IMR-90 (cell line): ENCODE measurements around the gene CMC2. TPM values are rescaled to one million over a fixed set of nuclear protein-coding genes. Genes with fewer than 3 reads are reported as not detected.

Experiments used
- ATAC-seq: fragments of 200-7000 bp; cut with Tn5 transposase; 2 replicates; pipeline ENCODE4 v1.9.1; 2020; ENCODE audit warnings: low read depth, mild to moderate bottlenecking, moderate library complexity
- BruUV-seq: library from RNA; stranded (reverse); fragments of 400-500 nt; replicated peaks from 2 replicates; lab custom pipeline; 2021; lab: Mats Ljungman, UMichigan
- CTCF ChIA-PET: fragments of 300-600 bp; formaldehyde crosslinking; extraction: SDS; loops from one replicate; lab custom pipeline; 2021; ENCODE audit warnings: antibody characterized with exemption; lab: Yijun Ruan, JAX
- POLR2A ChIA-PET: fragments of 300-600 bp; sonication (Branson Sonifier 250); formaldehyde crosslinking; loops from one replicate; lab custom pipeline; 2022; ENCODE audit warnings: antibody characterized with exemption; ENCODE audit not compliant: unreplicated experiment; lab: Charles Lee
- DNase-seq: peaks from one replicate; pipeline ENCODE4 v3.0.0; 2013
- H2AFZ ChIP-seq: replicated peaks from 2 replicates; pipeline ENCODE3; 2013; ENCODE audit warnings: low read length, mild to moderate bottlenecking; ENCODE audit not compliant: poor library complexity
- H2AK5ac ChIP-seq: 2 replicates; pipeline ENCODE4 v1.6.1; 2013; ENCODE audit warnings: low read depth, low read length, inconsistent platforms
- H2AK9ac ChIP-seq: replicated peaks from 2 replicates; pipeline ENCODE3; 2013; ENCODE audit warnings: mild to moderate bottlenecking, low read depth, low read length, moderate library complexity; ENCODE audit not compliant: poor library complexity
- H2BK120ac ChIP-seq: 2 replicates; pipeline ENCODE4 v1.6.1; 2013; ENCODE audit warnings: low read depth, low read length, inconsistent platforms
- H2BK15ac ChIP-seq: 3 replicates; pipeline ENCODE4 v1.6.1; 2013; ENCODE audit warnings: low read depth, low read length, inconsistent platforms
- H2BK20ac ChIP-seq: 2 replicates; pipeline ENCODE4 v1.6.1; 2013; ENCODE audit warnings: low read depth, mild to moderate bottlenecking, inconsistent platforms, low read length, moderate library complexity
- H2BK5ac ChIP-seq: 2 replicates; pipeline ENCODE4 v1.6.1; 2013; ENCODE audit warnings: mild to moderate bottlenecking, low read depth, low read length, inconsistent platforms; ENCODE audit not compliant: poor library complexity, severe bottlenecking
- H3K14ac ChIP-seq: replicated peaks from 2 replicates; pipeline ENCODE4 v1.6.1; 2013; ENCODE audit warnings: low read depth, low read length, inconsistent platforms
- H3K18ac ChIP-seq: 2 replicates; pipeline ENCODE4 v1.6.1; 2013; ENCODE audit warnings: low read depth, low read length, control low read depth
- H3K23ac ChIP-seq: 2 replicates; pipeline ENCODE4 v1.6.1; 2013; ENCODE audit warnings: low read depth, low read length, inconsistent platforms
- H3K27ac ChIP-seq: 2 replicates; pipeline ENCODE4 v1.5.1; 2013; ENCODE audit warnings: mild to moderate bottlenecking, control low read depth, low read length; ENCODE audit not compliant: insufficient read depth
- H3K27me3 ChIP-seq: 2 replicates; pipeline ENCODE4 v1.6.1; 2013; ENCODE audit warnings: low read length; ENCODE audit not compliant: control insufficient read depth, insufficient read depth
- H3K36me3 ChIP-seq: 2 replicates; pipeline ENCODE4 v1.6.1; 2013; ENCODE audit warnings: low read length, mixed read lengths; ENCODE audit not compliant: control insufficient read depth, insufficient read depth
- H3K4ac ChIP-seq: 2 replicates; pipeline ENCODE4 v1.6.1; 2013; ENCODE audit warnings: low read depth, low read length, inconsistent platforms
- H3K4me1 ChIP-seq: 2 replicates; pipeline ENCODE4 v1.6.1; 2013; ENCODE audit warnings: low read length, mixed read lengths; ENCODE audit not compliant: control insufficient read depth, insufficient read depth
- H3K4me2 ChIP-seq: 2 replicates; pipeline ENCODE4 v1.6.1; 2013; ENCODE audit warnings: low read depth, mild to moderate bottlenecking, control low read depth, low read length, moderate library complexity
- H3K4me3 ChIP-seq: 2 replicates; pipeline ENCODE4 v1.5.1; 2013; ENCODE audit warnings: low read depth, mild to moderate bottlenecking, control low read depth, low read length, moderate library complexity; ENCODE audit not compliant: insufficient read depth
- H3K56ac ChIP-seq: 2 replicates; pipeline ENCODE4 v1.6.1; 2013; ENCODE audit warnings: low read length, inconsistent platforms; ENCODE audit not compliant: insufficient read depth; ENCODE audit errors: extremely low read depth
- H3K79me1 ChIP-seq, 2 experiments: 2 replicates each; pipeline ENCODE4 v1.6.1; 2013; ENCODE audit warnings: low read length in 2 of 2, inconsistent platforms in 1 of 2, low read depth in 1 of 2
- H3K9ac ChIP-seq: 2 replicates; pipeline ENCODE4 v1.6.1; 2013; ENCODE audit warnings: low read depth, low read length, control low read depth
- H3K9me1 ChIP-seq: 2 replicates; pipeline ENCODE4 v1.6.1; 2013; ENCODE audit warnings: low read length, inconsistent platforms; ENCODE audit not compliant: insufficient read depth
- H3K9me3 ChIP-seq: 2 replicates; pipeline ENCODE4 v1.6.1; 2013; ENCODE audit warnings: low read length; ENCODE audit not compliant: control insufficient read depth, insufficient read depth
- H4K20me1 ChIP-seq: 2 replicates; pipeline ENCODE4 v1.6.1; 2013; ENCODE audit warnings: low read length, inconsistent platforms; ENCODE audit not compliant: insufficient read depth
- H4K5ac ChIP-seq: 2 replicates; pipeline ENCODE4 v1.6.1; 2013; ENCODE audit warnings: mild to moderate bottlenecking, low read depth, low read length, control low read depth
- H4K8ac ChIP-seq, 2 experiments: 2 replicates each; pipeline ENCODE4 v1.6.1; 2013; ENCODE audit warnings: low read depth in 2 of 2, low read length in 2 of 2, control low read depth in 1 of 2, inconsistent platforms in 1 of 2
- H4K91ac ChIP-seq: 2 replicates; pipeline ENCODE4 v1.6.1; 2013; ENCODE audit warnings: low read depth, low read length, inconsistent platforms; ENCODE audit not compliant: insufficient read depth
- BHLHE40 ChIP-seq: fragments of 150-350 bp; IDR thresholded peaks from 2 replicates; pipeline ENCODE4 v1.6.1; 2016; ENCODE audit warnings: mild to moderate bottlenecking, low read depth, low read length
- FOS ChIP-seq: fragments of 150-350 bp; IDR thresholded peaks from 2 replicates; pipeline ENCODE4 v1.6.1; 2016; ENCODE audit warnings: low read depth, low read length
- POLR2A ChIP-seq: IDR thresholded peaks from 2 replicates; pipeline ENCODE4 v1.6.1; 2012; ENCODE audit warnings: mild to moderate bottlenecking, low read depth, low read length
- SMC3 ChIP-seq: fragments of 150-350 bp; IDR thresholded peaks from 2 replicates; pipeline ENCODE4 v1.6.1; 2016; ENCODE audit warnings: low read depth, mild to moderate bottlenecking, antibody characterized with exemption, low read length, moderate library complexity
- WGBS, 2 experiments: methylation state at CpG; one replicate each; pipeline versions ENCODE4 v1.1.5 to v1.1.7; 2013; ENCODE audit warnings: missing lambda C conversion rate in 2 of 2; ENCODE audit not compliant: insufficient read length in 1 of 2; ENCODE audit errors: extremely low coverage in 2 of 2; 5-methylcytosine and 5-hydroxymethylcytosine counted together
- dilution Hi-C: fragments of 300-500 bp; cut with HindIII; formaldehyde crosslinking; loops from one replicate; pipeline ENCODE4 v1.14.3; 2018; ENCODE audit warnings: low sequenced_read_pairs; ENCODE audit not compliant: unreplicated experiment
- in situ Hi-C: fragments of 300-500 bp; cut with MboI; formaldehyde crosslinking; loops from 3 replicates; pipeline ENCODE4 v1.14.3; 2019; ENCODE audit warnings: low sequenced_read_pairs, inconsistent platforms, mixed read lengths
- intact Hi-C: fragments of 100-400 bp; cut with micrococcal nuclease; formaldehyde crosslinking; loops from 2 replicates; pipeline ENCODE4 v1.10.0; 2022
- polyA plus RNA-seq, 3 experiments: library from polyadenylated mRNA; depleted of rRNA; stranded (reverse); fragments of >200 nt; gene quantifications; 2 replicates each; pipeline ENCODE4 v1.2.3, GENCODE V29; 2012; ENCODE audit warnings: low replicate concordance in 1 of 3
- total RNA-seq: library from RNA; depleted of rRNA; stranded (reverse); fragments of >200 nt; gene quantifications from 2 replicates; pipeline ENCODE4 v1.2.3, GENCODE V29; 2012

CMC2 gene
- total and polyA plus RNA-seq, 2 of the 4 experiments (the other 2 are of a cell fraction) = 57.0 to 104 TPM

DNA sequence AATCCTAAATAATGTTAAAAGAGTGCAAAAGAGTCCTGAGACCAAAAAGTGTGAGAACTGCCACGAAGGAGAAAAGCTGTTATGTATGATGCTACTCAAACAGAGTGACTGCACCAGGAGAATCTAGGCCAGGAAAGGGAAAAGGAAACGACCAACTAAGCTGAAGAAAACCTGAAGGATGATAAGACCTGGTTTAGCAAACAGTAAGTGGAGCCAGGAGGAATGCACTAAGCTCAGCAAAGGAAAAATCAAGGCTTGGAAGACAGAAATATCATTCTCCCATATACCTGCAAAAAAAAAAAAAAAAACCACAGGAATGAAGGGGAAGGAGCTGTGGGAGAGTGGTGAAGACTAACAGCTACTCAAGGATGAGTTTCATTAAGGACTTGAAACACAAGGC lies 21.1 kb downstream of the CMC2 start:
- H4K91ac ChIP-seq = no peak overlapping the region
- no peak overlapping the region for H4K8ac ChIP-seq
- no peak overlapping the region for H3K4ac ChIP-seq
- H3K56ac ChIP-seq = no peak overlapping the region
- H2BK20ac ChIP-seq = no peak overlapping the region
- POLR2A ChIA-PET = interaction anchor here (0.6 kb wide), 1 partner anchor 545 kb away, joined by 5 read pairs; no protein-coding TSS in a partner anchor
- no peak for DNase-seq
- dilution Hi-C loops = no loop called here
- no peak overlapping the region for H3K4me2 ChIP-seq
- H4K20me1 ChIP-seq = no peaks in the 10 kb centered on the region
- peaks cover 41 to 52% of the 10 kb centered on the region in 2 experiments for H3K79me1 ChIP-seq
- no peak overlapping the region; the same call in 1 of the 2 replicates for H3K23ac ChIP-seq
- peaks cover 2% of the 10 kb centered on the region for H3K36me3 ChIP-seq
- no peak for TF ChIP-seq FOS
- no peak for TF ChIP-seq SMC3
- no peak for TF ChIP-seq BHLHE40
- no peak for TF ChIP-seq POLR2A
- no TSS peak for BruUV-seq
- peaks cover 3% of the 10 kb centered on the region; the same call in 1 of the 2 replicates for H3K9me1 ChIP-seq
- 100% methylated on average over 1 of the region's 2 CpGs; no CpG with 5 or more reads in 1 of the 2 experiments for WGBS, 2 experiments
- intact Hi-C loops = no loop called here
- no peak overlapping the region for H2BK5ac ChIP-seq
- no peak overlapping the region for H3K27ac ChIP-seq
- no peak overlapping the region for H2AK5ac ChIP-seq
- in situ Hi-C loops = no loop called here
- no peak overlapping the region for H4K5ac ChIP-seq
- H3K9ac ChIP-seq = no peak overlapping the region
- no peak overlapping the region for H2BK120ac ChIP-seq
- H3K9me3 ChIP-seq = no peaks in the 10 kb centered on the region
- H3K27me3 ChIP-seq = no peaks in the 10 kb centered on the region
- no peak for ATAC-seq
- CTCF ChIA-PET = interaction anchor here (0.9 kb wide), 1 partner anchor 11 kb away, joined by 4 read pairs; no protein-coding TSS in a partner anchor
- H2AFZ ChIP-seq = no peak overlapping the region
- no peak overlapping the region for H2AK9ac ChIP-seq
- no peak overlapping the region for H3K4me3 ChIP-seq
- H3K14ac ChIP-seq = no peak overlapping the region
- peaks cover 7% of the 10 kb centered on the region for H3K4me1 ChIP-seq
- no peak overlapping the region for H2BK15ac ChIP-seq
- H3K18ac ChIP-seq = no peak overlapping the region
